ENCODE results near the gene UGDH. TPM values are rescaled to one million over a fixed set of nuclear protein-coding genes. Genes with fewer than 3 reads are reported as not detected.
A peak's percentile ranks its signal among the peaks of the same experiment; 100 is the strongest.

UGDH gene
- total and polyA plus RNA-seq, 9 of the 15 experiments (the other 6 are each of a cell fraction or from before 2014, with no cell fraction given) = 5.5 to 21.7 (median 16.2) TPM

GRCh38 chr4:39464886-39465501 lies 62.2 kb downstream of the UGDH start:
- H3K4me2 ChIP-seq (ENCODE audit: insufficient read depth, low read length) = peak overlapping the region; percentile 62
- H3K9ac ChIP-seq (ENCODE audit: insufficient read depth in 1 of 2, low read depth in 2 of 2, low read length in 2 of 2) = peak overlapping the region in 1 of 2 experiments; percentile 19; a peak in 1 of 4 replicates
- H4K20me1 ChIP-seq (replicated peaks; ENCODE audit: control insufficient read depth, insufficient read depth, low read length) = no peaks in the 10 kb centered on the region
- peak overlapping the region; percentile 54 for H2AFZ ChIP-seq (ENCODE audit: low read depth, low read length)
- H3K4me1 ChIP-seq (replicated peaks in 1 of 2; ENCODE audit: control insufficient read depth in 2 of 2, insufficient read depth in 2 of 2, low read length in 2 of 2) = peaks cover 0 to 4% of the 10 kb centered on the region in 2 experiments; a peak in 3 of 5 replicates
- H3K36me3 ChIP-seq (ENCODE audit: control insufficient read depth, insufficient read depth, low read length) = peaks cover 79% of the 10 kb centered on the region
- H3K9me3 ChIP-seq (replicated peaks; ENCODE audit: control insufficient read depth, insufficient read depth, low read depth, low read length) = no peaks in the 10 kb centered on the region
- BruUV-seq (replicated peaks) = no TSS peak
- no peak overlapping the region for H3K4me3 ChIP-seq
- ChIA-PET POLR2A (interaction anchor here (0.6 to 1.4 kb wide), 5 partner anchors 9 to 591 kb away, joined by 3 to 5 read pairs (median 3); partner anchors contain the start of genes N4BP2 and SMIM14), CTCF (ENCODE audit: low intra/inter-chr PET ratio) (interaction anchor here (0.6 kb wide), 1 partner anchor 194 kb away, joined by 3 read pairs; no protein-coding TSS in a partner anchor)
- DNase-seq (ENCODE audit: extremely low read depth in 1 of 4, low spot score in 3 of 4) (peak; percentile 51 to 76 (median 63)), ATAC-seq (peak; percentile 92), FAIRE-seq (peak; percentile 91)
- 22% methylated on average over 2 of the region's 2 CpGs for WGBS (ENCODE audit: insufficient coverage, low coverage, missing lambda C conversion rate)
- in situ Hi-C loops (cut with MboI) (no loop called here), intact Hi-C loops (cut with micrococcal nuclease) (loop anchor here (5.0 to 10.0 kb wide), 4 partner anchors 62 to 850 kb away; partner anchors contain the start of genes SMIM14 and UGDH)
- peak overlapping the region; percentile 46; the same call in 2 of the 3 replicates for H3K27ac ChIP-seq (ENCODE audit: extremely low read depth, low read depth, low read length)
- no peaks in the 10 kb centered on the region for H3K27me3 ChIP-seq (ENCODE audit: control insufficient read depth in 2 of 2, insufficient read depth in 2 of 2, low read length in 2 of 2)
- peaks cover 17% of the 10 kb centered on the region for H3K79me2 ChIP-seq (ENCODE audit: control insufficient read depth, insufficient read depth, low read length)
- H3K9me1 ChIP-seq (ENCODE audit: control insufficient read depth, insufficient read depth, low read length) = no peaks in the 10 kb centered on the region
- TF ChIP-seq FOXM1 (IDR thresholded peaks at IDR 0.05; ENCODE audit: low read depth) (0 out of 2 replicates have a peak, but pooled peaks have one; percentile 24), FOXM1 (CRISPR knock-in tag; IDR thresholded peaks at IDR 0.05; ENCODE audit: low read depth) (no peak), CUX1 (CRISPR knock-in tag; IDR thresholded peaks at IDR 0.05) (peak; percentile 44; the same call in 1 of the 2 replicates), ZNF224 (CRISPR knock-in tag; IDR thresholded peaks at IDR 0.05) (no peak), WHSC1 (IDR thresholded peaks at IDR 0.05; ENCODE audit: low read length) (no peak), ZNF785 (CRISPR knock-in tag; IDR thresholded peaks at IDR 0.05) (no peak), RBM39 (optimal IDR thresholded peaks at IDR 0.05; ENCODE audit: low read depth, low read length) (no peak), CEBPB (tag; IDR thresholded peaks at IDR 0.05) (peak; percentile 69), CCNT2 (IDR thresholded peaks at IDR 0.05; ENCODE audit: borderline replicate concordance, extremely low read depth, insufficient read length, low read depth, low read length) (no peak), PPARD (CRISPR knock-in tag; IDR thresholded peaks at IDR 0.05) (no peak)
